Activated naive CD4-positive, alpha-beta T cell treated with Interleukin-2 at 50 U/mL for 16 hours (primary cell): ENCODE measurements around the gene SLC7A1.
"Not testable (repeated sequence)": the region's sequence is repeated elsewhere in the genome, so short reads cannot be mapped to it uniquely, and the experiment has no call there.

Experiments
- DNase-seq: peaks from one replicate; pipeline ENCODE4 v3.0.0-alpha.2; 2020

SLC7A1 gene

DNA sequence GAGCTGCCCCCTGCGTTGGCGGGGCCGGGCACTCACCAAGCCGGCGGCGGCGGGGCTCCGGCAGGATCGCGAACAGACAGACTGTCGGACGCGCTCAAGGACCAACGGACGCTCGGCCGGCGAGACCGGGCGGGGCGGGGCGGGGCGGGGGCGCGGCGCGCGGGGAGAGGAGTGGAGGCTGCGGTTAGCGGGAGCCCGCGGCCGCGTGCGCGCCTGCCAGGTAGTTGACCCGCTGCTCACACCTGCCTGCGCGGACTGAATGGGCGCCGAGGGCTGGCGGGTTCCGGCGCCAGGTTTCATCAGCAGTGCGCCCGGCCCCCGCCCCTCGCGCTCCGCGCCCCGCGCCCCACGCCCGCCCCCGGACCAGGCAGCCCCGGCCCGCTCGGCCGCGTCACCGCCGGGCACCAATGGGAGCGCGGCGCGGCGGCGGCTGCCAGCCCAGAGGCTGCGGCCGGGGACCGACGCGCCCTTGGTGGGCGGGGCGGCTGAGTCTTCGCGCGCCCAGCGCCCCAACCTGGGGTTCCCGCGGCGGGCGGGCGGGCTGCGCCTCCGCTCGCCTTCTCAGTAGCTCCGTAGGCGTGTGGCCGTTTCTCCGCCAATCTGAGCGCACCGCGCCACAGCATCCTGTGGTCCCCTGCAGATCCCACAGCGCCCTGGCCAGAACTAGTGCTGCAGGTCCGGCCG, at the start of gene SLC7A1:
TSS of gene SLC7A1 (minus strand) at position 309 of the 684 bp plus-strand sequence. CDS start 59,500 bp downstream, outside the sequence.
- peak; percentile 87 for DNase-seq

DNA sequence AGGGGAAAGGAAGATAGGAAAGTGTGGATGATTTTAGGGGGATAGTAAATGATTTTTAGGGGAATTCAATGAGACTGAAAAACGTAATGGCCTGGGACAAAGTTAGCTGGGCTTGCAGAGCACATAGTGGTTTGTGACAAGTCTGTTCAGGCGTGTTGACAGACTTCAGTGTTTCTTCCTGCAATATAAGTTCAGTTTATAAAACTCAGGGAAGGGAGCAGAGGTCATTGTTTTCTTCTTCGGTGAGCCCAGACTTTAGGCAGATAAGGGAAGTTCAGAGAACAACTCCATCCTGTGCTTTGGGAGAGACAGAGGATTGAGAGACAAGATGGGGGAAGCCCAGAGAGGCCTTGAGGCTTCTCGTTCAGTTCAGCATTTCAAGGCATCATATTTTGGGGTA, 45.2 kb upstream of the SLC7A1 start:
- DNase-seq = no peak

DNA sequence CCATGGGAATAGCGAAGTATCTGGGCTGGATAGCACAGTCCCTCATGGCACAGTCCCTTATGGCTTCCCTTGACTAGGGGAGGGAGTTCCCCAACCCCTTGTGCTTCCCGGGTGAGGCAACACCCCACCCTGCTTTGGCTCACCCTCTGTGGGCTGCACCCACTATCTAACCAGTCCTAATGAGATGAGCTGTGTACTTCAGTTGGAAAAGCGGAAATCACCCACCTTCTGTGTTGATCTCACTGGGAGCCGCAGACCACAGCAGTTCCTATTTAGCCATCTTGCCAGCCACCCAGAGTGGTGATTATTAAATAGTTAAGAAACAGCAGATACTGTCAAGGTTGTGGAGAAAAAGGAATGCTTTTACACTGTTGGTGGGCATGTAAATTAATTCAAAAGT, 41.3 kb upstream of the SLC7A1 start:
- not testable (repeated sequence) for DNase-seq

DNA sequence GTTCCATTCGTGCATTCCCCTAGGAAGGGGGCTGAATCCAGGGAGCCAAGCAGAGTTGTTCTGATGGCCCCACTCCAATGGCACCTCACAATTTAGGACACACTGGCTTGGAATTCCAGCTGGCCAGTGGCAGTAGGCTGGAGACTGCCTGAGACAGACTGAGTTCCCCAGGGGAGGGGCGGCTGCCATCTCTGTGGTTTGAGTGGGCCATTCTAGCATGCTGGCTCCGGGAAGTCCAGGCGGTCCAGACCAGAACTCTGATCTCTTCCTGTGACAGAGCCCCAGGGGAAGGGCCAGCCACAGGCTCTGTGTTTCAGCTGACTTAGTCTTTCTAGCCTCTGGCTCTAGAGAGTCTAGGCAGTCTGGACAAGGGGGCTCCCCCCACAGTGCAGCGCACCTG, 29.5 kb upstream of the SLC7A1 start:
- DNase-seq = no peak

DNA sequence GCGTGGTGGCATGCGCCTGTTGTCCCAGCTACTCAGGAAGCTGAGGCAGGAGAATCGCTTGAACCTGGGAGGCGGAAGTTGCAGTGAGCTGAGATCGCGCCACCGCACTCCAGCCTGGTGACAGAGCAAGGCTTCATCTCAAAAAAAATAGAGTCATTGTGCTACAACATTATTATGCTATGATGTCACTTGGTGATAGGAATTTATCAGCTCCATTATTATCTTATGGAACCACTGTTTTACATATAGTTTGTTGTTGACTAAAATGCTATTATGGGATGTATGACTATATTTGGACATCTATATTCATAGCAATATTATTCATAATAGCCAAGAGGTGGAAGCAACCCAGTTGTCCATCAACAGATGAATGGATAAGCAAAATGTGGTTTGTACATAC, 26.4 kb upstream of the SLC7A1 start:
- no peak for DNase-seq

DNA sequence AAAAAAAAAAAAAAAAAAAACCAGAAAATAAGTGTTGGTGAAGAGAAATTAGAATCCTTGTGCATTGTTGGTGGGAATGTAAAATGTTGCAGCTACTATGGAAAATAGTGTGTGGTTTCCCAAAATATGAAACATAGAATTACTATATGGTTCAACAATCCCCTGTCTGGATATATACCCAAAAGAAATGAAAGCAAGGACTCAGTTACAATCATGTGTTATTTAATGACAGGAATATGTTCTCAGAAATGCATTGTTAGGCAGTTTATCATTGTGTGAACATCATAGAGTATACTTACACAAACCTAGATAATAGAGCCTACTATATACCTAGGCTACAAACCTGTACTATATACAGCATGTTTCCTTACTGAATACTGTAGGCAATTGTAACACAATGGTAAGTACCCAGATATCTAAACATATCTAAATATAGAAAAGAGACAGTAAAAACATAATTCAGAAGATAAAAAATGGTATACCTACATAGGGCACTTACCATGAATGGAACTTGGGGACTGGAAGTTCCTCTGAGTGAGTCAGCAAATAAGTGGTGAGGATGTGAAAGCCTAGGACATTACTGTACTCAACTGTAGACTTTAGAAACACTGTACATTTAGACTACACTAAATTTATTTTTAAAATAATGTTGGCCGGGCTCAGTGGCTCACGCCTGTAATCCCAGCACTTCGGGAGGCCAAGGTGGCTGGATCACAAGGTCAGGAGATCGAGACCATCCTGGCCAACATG, 25.7 kb upstream of the SLC7A1 start:
- no peak for DNase-seq

DNA sequence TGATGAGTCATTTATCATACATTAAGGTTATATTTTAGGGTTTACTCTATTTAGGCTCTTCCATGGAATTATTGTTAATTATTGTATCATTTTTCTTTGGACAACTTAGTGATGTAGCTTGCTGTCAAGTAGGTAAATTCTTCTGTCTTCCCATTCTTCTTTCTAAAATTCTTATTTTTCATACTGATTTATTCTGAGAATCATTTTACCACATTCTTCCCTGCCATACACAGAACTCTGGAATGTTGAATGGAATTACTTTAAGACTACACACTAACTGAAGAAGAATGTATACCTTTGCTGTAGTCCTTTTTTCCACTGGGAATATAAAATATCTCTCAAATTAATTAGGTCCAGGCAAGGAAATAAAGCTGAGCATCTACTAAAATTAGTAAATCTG, 24.5 kb upstream of the SLC7A1 start:
- DNase-seq = no peak

DNA sequence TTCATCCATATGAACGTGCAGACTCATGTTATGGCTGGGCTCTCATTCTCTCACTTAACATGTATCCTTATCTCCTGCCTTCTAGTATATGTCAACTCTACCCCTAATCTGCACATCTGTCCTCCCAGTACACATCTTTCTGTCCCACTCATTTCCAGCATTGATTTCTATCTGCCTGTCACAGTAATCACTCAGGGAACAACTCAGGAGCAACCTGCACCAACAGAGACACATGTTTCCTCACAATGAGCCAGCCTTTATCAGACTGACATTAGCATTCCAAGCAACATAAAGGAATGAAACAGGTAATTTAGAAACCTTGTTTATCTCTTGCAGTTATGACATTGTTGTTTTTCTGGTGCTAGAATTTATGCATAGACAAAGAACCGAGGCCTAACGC, 17.6 kb upstream of the SLC7A1 start:
- no peak for DNase-seq

DNA sequence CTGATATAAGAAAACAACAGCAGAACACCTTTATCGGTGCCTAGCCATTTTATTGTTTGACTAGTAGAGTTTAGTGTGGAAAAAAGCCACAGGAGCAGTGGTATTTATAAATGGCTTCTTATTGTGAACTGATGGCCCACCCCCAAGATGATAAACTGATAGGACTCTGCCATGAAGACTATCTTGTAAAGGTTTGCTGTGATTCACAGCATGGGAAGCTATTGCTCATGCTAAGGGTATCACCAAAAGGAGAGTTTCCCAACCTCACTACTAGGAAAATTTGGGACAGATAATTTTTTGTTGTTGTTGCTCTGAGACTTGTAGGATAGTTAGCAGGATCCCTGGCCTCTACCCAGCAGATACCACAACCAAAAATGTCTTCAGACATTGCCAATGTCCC, 12.0 kb upstream of the SLC7A1 start:
- no peak for DNase-seq

DNA sequence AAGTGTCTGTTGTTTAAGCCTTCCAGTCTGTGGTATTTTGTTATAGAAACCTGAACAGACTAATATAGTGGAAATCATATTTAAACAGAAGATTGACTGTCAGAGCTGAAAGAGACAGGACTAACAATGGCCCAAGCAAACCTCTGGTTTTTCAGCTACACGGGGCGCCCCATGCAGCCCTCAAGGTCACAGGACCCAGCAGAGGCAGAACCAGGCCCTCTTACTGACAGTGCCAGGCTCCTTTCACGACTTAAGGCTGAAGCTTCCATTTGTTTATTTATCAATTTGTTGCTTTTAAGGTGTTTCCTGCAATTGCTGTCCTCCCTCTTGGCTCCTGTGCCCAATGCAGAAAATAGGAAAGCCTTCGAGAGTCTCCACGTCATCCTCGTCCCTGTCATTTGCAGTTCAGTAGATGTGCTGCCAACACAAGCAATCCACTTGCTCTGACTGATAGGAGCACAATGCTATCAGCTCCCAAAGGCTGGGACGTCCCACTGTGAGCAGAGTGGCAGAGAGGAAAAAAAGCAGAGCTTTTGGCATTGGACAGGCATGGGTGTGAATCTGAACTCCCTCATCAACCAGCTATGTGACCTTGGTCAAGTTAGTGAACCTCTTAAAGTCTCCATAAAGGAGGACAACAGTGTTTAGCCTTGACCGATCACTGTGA, 10.5 kb upstream of the SLC7A1 start:
- no peak for DNase-seq

DNA sequence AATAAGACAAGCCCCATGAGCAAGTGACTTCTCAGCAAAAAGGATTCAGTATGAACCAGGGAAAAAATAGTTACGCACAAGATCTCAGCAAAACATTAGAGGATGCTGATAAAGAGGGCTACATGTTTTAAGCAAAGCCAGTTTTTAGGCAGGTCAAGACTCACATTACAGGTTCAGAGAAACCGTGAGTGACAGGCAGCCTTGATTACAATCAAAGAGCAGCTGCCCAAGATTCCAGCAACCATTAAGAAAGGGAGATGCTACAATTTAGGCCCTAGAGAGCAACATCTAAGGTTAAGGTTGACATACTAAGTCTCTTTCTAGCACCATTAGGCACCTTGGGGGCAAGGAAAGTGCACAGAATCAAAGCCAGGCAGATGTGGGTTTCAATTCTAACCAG, 2.8 kb upstream of the SLC7A1 start:
- DNase-seq = no peak

DNA sequence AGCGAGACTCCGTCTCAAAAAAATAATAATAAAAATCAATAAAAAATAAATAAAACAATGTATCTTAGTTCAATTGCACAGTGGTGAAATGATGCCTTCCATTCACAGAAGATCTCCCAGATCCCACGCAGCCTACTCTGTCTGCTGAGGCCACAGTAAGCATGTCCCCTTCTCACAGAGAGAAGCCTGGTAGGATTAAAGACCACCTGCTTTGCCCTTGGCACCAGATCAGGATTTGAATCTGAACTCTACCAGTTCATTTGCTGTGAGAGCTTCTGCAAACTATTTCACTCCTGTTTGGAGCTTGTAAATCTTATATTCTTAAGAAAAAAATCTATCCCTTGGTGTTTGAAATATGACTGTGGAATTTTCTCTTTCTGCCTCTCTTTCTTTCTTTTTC, 2.2 kb upstream of the SLC7A1 start:
- DNase-seq = no peak

DNA sequence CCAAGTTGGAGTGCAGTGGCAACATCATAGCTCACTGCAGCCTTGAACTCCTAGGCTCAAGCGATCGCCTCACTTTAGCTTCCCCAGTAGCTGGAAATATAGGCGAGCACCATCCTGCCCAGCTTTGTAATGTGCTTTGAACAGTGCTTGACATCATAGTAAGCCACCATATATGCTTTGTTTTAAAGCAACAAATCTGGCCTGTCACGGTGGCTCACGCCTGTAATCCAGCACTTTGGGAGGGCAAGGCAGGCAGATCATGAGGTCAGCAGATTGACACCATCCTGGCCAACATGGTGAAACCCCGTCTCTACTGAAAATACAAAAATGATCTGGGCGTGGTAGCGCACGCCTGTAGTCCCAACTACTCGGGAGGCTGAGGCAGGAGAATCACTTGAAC, 1.8 kb upstream of the SLC7A1 start:
- no peak for DNase-seq

DNA sequence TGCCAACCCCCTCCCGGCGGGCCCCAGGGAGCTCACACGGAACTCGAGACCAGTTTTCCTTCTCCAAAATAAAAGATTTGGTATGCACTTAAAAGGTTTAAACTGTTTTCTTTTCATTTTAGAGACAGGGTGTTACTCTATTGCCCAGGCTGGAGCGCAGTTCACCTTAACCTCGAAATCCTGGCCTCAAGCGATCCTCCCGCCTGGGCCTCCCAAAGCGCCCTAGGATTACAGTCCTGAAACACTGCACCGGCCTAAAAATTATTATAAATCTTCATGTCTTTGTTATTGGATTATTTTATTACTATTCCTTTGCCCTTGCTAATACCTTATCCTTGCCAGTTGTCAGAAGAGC, 553 bp upstream of the SLC7A1 start:
- no peak for DNase-seq

DNA sequence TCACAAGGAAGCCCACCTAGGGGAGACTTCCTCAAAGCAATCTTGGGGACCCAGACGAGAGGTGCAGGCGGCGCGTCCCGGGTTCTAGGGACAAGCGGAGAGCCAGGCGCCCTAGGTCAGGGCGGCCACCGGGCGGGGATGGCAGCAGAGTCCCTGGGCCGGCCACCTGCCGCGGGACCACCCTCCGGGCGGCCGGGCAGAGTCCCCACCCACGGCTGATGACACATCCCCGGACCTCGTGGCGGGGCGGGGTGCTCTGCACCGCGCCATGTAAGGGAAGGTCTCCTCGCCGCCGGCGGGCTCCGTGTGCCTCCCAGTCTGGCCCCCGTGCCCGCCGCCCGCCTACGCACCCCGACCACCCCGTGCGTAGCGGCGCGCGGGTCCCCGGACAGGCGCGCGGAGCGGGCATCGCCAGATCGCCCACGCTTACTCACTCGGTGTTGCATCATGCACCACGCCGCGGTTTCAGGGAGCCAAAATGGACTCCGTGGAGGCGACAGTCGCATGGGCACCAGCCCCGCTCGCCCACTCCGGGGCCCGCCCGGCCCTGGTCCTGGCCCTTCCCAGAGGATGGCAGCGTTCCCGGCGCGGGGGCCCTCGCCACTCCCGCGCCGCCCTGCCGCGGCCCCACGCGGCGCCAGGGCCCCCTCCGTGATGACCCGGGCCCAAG, 643 bp downstream of the SLC7A1 start:
- peak; percentile 78 for DNase-seq

DNA sequence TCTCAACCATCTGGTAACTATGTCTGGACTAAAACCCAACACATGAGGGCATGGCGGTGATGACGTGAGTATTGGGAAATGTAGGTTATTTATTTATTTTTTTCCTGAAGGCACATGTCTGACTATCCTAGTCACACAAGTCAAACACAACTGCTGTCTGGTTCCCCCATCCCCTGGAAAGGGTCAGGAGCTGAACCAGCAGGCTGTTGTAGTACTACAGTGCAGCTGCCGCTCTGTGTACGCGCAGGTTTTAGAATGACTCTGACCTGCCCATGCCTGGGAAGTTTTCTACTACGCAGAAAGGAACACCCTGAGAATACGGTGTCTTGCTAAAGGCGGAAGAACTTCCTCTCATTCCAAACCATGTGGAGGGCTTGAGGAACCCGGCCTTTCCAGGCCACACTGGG, 1.2 kb downstream of the SLC7A1 start:
- DNase-seq = peak; percentile 60

DNA sequence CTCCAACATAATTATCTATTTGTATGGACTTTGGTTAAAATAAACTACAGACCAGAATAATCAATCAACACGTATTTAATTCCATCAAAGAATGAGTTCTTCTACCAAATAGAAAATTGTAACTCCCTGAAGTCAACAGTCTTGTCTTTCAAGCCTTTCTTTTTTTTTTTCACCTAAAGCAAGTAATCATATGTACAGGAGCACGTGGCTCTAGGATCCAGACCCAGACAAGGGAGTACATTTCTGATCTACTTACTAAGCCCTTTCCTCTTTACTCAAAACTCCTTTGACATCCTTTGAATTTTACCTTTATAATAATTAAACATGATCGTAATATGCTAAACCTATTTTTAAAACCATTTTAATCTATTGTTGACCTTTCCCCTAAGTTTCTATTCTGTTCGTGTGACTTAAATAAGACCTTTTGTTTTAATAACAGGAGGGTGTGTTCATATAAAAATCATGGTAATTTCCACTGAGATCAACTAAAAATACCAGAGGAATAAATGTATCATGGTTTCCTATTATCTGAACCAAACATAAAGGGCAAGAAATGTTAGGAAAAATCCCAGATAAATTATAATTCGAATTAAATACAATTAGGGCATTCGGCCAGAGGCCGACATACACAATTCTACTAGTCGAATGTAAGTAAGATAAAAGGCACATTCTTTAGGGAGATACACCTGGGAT, 1.7 kb downstream of the SLC7A1 start:
- no peak for DNase-seq

DNA sequence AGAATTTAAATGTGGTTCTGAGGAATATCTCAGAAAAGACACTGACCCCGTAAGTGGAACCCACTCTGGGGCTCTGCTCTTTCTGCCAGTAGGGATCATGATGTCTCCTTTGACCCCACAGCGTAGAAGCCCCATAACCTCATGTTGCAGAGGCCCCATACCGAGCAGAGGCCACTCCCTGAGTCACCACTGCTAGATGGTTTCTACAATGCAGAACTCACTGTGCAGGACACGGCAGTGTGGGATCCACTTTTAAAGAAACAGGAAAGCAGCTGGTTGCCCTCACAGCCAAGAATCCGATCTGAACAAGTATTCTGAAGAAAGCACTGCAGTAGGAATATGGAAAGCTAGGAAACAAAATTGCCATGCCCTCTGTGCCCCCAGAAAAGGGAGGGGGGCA, 4.2 kb downstream of the SLC7A1 start:
- DNase-seq = no peak

DNA sequence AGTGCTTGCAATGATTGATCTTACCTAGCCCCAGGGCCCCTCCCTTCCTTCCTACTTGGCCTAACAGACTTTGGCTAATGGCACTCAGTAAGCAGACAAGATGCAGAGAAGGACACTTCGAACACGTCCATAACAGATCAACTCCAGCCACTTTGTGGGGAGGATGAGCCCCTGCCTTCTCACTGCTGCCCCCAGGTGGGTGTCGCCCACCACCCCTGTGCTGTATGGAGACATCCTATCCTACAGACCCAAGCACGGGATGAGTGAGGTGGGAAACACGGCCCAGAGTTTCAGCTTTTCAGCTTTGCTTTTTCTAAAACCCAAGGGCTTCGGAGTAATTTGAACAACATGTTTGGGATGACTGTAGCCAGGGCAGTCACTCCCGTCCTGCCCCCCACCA, 5.5 kb downstream of the SLC7A1 start:
- DNase-seq = no peak

DNA sequence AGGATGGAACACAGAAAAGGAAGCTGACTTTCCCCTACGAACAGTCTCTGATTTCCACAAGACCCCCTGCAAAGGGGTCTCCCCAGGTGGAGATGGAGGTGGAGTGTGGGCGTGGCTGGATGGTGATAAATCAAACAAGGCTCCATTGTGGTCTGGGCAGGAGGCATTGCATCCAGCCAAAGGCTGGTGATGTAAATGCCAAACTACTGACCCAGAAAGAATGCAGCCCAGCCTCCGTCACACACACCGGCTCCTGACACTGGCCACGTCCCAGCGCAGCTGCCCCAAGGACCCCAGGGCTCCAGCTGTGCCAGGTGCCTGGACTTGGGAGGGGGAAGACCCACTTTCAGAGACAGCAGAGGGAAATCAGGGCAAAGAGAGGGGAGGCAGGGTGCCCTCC, 6.3 kb downstream of the SLC7A1 start:
- DNase-seq = no peak

DNA sequence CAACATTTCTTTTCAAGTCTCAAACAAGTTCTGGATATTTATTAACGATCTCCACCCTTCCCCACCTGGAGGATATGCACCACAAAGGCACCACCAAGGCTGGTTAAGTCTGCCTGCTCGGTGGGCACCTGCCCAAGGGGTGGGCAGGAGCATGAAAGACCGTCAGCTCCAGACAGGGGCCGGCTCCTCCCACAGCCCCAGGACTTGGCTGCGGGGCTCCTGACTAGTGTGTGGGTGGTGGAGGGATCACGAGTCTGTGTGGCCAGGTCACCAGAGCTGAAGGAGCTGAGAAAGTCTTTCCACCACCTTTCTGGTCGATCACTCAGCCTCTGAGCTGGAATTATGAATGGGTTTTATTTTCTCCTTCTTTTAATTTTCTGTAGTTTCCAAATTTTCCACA, 7.8 kb downstream of the SLC7A1 start:
- DNase-seq = no peak

DNA sequence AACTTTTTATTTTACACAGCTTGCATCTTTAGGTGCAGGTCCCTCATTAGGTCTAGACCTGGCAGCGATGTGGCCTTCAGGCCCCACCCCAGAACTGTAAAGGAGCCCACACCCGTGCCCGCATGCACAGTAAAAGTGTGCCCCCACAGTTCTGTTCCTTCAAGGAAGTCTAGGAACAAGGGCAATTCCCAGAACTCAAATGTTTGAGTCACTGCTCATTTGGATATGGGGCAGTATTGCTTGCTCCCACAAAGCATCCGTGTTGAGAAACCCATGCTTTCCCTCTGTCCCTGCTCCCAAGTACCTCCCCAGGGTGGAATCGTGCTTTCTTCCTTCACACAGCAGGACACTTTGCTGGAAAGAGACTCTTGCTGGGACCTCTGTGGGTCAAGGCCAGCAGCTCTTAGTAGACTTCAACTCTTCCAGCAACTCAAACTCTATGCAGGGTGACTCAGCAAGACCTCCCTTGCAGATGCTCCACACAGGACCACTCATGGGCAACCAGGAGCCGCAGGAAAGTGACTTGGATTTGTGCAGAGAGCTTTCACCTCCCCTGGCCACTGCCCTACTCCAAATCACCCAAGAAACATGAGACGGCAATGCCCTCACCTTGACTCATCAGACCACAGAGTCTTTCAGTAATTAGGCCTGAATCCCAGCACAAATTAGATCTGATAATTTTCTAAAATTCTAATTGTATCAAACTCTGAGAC, 12.3 kb downstream of the SLC7A1 start:
- DNase-seq = no peak
